ENCODE measurements around the gene CLIC1.

DNA sequence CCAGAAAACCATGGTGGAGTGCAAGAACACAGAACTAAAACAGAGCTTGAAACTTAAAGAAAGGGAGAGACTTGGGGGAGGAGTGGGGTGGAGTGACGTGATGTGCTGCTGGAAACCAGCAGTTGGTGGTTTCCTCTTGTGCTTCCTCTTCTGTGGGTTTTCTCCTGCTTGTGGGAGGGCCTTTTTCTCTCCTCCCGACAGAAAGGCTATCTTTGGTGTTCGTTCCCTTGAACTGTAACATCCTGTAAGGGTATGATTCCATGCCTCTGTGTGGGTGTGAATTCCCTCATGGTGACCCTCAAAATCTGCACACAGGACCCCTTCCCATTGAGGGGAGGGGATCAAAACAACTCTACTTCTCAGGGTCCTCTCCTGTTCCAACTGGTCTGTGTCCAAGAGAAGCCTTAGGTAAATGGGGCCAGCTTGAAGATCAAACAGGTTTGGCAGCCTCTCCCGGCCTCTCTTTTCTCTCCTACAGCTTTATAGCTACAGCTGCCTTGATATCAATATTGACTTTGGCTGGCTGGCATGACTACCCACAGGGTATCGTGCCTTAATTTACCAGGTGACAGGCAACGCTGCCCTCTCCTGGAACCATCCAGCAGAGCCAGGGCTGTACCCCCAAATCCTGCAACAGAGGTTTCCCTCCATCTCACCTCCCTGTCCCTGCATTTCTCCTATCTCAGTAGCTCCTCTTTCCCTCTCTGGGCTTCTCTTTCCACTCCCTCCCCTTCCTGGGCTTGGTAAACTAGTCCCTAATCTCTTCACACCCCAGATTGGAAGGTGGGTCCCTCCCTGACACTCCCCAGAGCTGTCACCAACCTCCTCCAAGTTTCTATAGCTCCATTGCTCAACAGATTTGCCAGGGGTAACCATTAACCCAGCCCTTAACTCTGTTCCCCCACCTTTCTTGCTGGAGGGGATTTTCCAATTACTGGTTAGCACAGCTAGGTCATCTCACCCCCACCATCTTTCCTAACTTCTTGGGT lies 2.0 kb upstream of the CLIC1 start:
- TF ChIP-seq, protein P1, sequence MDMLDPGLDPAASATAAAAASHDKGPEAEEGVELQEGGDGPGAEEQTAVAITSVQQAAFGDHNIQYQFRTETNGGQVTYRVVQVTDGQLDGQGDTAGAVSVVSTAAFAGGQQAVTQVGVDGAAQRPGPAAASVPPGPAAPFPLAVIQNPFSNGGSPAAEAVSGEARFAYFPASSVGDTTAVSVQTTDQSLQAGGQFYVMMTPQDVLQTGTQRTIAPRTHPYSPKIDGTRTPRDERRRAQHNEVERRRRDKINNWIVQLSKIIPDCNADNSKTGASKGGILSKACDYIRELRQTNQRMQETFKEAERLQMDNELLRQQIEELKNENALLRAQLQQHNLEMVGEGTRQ (IDR thresholded peaks at IDR 0.05; ENCODE audit: borderline replicate concordance, low read depth, low read length): no peak
- TF ChIP-seq, protein P2, sequence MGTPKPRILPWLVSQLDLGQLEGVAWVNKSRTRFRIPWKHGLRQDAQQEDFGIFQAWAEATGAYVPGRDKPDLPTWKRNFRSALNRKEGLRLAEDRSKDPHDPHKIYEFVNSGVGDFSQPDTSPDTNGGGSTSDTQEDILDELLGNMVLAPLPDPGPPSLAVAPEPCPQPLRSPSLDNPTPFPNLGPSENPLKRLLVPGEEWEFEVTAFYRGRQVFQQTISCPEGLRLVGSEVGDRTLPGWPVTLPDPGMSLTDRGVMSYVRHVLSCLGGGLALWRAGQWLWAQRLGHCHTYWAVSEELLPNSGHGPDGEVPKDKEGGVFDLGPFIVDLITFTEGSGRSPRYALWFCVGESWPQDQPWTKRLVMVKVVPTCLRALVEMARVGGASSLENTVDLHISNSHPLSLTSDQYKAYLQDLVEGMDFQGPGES (IDR thresholded peaks at IDR 0.05): no peak
- TF ChIP-seq BCL11A (IDR thresholded peaks at IDR 0.05; ENCODE audit: low read depth, low read length): peak; percentile 66; the same call in 1 of the 2 replicates
- TF ChIP-seq ZNF274 (IDR thresholded peaks at IDR 0.05; ENCODE audit: insufficient read depth, insufficient read length): no peak
- peak; percentile 50 for TF ChIP-seq POLR2A (IDR thresholded peaks at IDR 0.05; ENCODE audit: low read depth, low read length)
- TF ChIP-seq, protein P3, sequence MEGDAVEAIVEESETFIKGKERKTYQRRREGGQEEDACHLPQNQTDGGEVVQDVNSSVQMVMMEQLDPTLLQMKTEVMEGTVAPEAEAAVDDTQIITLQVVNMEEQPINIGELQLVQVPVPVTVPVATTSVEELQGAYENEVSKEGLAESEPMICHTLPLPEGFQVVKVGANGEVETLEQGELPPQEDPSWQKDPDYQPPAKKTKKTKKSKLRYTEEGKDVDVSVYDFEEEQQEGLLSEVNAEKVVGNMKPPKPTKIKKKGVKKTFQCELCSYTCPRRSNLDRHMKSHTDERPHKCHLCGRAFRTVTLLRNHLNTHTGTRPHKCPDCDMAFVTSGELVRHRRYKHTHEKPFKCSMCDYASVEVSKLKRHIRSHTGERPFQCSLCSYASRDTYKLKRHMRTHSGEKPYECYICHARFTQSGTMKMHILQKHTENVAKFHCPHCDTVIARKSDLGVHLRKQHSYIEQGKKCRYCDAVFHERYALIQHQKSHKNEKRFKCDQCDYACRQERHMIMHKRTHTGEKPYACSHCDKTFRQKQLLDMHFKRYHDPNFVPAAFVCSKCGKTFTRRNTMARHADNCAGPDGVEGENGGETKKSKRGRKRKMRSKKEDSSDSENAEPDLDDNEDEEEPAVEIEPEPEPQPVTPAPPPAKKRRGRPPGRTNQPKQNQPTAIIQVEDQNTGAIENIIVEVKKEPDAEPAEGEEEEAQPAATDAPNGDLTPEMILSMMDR (IDR thresholded peaks at IDR 0.05 in 2 of 3, conservative IDR thresholded peaks at IDR 0.05 in 1 of 3; ENCODE audit: control insufficient read depth in 2 of 3, extremely low read depth in 1 of 3, insufficient read depth in 1 of 3, low read depth in 3 of 3, low read length in 3 of 3): peak; percentile 28 to 32 (median 30); a peak in 2 of 6 replicates
- peak; percentile 72; the same call in 1 of the 2 replicates for TF ChIP-seq SIN3A (IDR thresholded peaks at IDR 0.05; ENCODE audit: low read depth, low read length)
- TF ChIP-seq CREB1 (IDR thresholded peaks at IDR 0.05; ENCODE audit: low read depth): no peak
- no peak; the same call in 1 of the 2 replicates for TF ChIP-seq BMI1 (IDR thresholded peaks at IDR 0.05; ENCODE audit: borderline replicate concordance)
- TF ChIP-seq, protein P4, sequence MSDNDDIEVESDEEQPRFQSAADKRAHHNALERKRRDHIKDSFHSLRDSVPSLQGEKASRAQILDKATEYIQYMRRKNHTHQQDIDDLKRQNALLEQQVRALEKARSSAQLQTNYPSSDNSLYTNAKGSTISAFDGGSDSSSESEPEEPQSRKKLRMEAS (IDR thresholded peaks at IDR 0.05; ENCODE audit: low read depth, low read length): no peak
- TF ChIP-seq YY1 (IDR thresholded peaks at IDR 0.05; ENCODE audit: low read depth, low read length): no peak

Data from GM12878 (cell line).